GM18511 (cell line): ENCODE data around the gene TMEM218.

Experiments
- ATAC-seq: cut with Tn5 transposase; IDR thresholded peaks from one replicate; pipeline ENCODE4 v1.9.1; 2021; ENCODE audit warnings: mild to moderate bottlenecking, moderate library complexity; ENCODE audit not compliant: unreplicated experiment

Gene TMEM218

DNA sequence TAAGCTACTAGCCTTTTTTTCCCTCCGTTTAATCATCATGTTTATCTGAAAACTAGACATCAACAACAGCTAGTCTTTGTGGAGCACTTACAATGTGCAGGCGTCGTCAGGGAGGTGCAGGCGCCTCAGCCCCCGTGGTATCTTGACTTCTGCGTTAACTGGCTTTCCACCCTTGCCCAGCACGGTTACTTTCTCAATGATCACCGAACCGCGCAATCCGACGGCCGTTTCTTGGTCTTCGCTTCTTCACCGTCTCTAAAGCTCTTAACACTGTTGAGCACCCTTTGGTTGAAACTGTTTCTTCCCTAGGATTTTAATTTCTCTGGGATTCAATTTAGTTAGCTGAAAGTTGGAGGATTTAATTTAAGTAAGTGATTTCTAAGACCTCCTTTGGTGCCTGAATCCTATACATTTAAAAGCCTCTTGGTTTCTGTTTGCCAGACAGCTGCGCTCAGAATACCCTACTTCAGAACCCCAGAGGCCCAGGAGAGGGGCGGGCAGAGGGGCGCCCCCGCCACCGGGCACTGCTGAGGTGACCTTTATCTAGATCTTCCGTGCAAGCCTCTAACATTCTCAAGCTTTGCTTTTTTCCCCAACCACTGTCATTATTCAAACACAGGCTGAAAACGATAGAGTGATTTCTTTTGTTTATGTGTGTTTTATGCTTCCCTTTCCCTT, 18.0 kb upstream of the TMEM218 start:
- no peak for ATAC-seq

DNA sequence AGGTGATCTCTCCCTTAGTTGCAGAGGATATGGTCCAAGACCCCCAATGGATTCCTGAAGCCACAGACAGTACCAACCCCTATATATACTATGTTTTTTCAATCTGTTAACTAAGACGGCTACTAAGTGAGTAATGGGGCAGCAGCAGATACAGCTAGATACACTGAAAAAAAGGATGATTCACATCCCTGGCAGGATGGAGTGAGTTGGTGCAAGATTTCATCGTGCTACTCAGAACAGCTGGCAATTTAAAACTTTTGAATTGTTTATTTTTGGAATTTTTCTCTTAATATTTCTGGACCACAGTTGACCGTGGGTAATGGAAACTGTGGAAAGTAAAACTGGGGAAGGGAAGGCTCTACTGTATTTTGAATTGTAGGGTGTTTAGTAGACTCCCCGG, 17.0 kb upstream of the TMEM218 start:
- ATAC-seq: no peak

DNA sequence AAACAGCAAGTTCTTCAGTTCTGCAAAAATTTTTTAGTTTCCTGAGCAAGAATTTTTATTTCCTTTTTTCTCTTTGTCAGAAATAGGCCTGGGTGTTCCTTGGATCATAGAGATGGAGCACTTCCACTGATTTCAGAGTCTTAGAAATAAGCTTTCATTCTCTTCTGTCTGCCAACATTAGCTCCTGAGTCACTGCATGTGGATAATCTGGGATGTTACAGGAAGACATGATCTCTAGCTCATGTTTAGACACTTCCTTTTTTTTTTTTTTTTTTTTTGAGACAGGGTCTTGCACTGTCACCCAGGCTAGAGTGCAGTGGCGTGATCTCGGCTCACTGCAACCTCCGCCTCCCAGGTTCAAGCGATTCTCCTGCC, 13.2 kb upstream of the TMEM218 start:
- no peak for ATAC-seq

DNA sequence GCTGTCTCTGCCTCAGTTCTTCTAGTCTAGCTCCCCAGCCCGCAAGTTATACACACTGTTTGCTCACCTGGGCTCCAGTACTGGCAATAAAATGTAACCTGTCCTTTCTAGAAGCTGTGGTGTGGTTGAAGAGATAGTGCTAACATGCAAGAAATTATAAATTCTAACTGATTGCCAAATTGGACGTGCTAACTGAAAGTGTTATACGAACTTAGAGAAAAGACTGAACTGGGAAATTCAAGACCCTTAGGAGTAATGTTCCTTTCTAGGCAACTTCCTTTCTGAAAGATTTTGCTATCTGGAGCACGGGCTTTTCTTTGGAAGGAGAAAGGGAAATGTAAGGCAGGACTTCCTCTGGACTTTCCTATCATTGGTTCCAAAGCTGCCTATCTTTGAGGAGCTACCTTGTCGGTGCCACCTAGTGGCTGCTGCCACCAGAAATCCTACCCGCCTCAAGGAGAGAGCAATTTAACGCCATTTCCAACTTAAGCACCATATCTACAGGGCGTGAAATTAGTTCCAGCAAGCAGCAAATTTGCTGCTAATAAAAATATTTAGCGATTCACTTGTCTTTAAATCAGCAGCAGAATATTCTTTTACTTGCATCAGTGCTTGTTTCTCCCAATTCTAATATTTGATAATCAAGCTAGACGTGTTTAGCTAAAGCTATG, 12.7 kb upstream of the TMEM218 start:
- ATAC-seq: peak; percentile 91

DNA sequence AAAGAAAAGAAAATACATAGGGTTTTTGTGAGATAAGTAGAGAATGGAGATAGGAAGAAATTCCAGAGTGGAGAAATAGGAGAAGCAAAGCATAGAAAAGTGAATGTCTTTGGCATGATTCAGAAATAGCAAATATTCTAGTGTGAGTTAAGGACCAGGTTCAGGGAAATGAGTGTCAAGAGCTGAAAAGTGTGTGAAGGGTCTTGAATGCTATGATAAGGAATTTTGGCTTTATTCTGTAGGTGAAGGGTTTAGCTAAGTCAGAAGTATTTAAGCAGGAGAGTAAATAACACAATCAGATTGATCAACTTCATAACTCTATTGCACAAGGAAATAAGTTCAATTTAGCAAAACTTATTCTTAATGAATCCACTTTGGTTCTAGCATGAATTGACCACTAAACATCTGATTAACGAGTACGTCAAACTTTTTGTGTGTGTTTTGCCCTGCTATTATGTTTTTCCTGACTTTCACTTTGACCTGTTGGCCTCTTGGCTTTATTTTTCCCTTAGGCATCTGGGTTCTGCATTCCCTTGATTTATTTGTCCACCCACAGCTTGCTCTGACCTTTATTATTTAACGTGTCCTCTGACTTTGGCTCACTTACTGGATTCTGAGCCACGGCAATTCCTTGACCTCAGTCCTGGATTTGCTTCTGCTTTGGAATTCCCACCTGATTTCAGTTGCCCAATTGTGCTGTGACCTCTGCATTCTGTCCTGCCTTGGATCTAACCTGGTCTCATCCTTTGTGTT, 11.9 kb upstream of the TMEM218 start:
- no peak for ATAC-seq

DNA sequence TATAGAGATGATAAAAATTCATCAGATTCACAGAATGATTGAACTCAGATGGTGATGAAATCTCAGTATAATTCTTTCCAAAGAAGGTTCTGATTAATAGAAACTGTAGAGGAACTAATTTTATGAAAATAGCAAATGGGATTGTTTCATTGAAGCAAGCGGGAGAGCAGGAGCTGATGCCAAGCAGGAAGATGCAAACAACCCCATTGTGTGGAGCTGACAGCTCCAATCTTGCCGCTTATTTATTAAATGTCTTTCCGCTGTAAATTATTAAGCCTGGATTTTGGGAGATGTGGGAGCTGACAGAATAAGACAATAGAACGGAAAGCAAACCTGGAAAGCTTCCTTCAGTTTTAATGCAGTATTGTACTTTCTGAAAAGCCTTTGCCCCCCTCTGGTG, 6.0 kb upstream of the TMEM218 start:
- ATAC-seq: no peak

DNA sequence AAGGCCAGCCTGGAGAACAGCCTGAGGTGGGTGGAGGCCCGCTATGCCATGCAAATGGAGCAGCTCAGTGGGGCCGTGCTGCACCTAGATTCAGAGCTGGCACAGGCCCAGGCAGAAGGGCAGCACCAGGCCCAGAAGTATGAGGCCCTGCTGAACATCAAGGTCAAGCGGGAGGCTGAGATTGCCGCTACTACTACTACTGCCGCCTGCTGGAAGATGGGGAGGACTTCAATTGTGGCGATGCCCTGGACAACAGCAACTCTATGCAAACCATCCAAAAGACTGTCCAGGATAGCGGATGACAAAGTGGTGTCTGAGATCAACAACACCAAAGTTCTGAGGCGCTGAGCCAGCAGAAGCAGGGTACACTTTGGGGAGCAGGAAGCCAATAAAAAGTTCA, 3.1 kb upstream of the TMEM218 start:
- no peak for ATAC-seq

DNA sequence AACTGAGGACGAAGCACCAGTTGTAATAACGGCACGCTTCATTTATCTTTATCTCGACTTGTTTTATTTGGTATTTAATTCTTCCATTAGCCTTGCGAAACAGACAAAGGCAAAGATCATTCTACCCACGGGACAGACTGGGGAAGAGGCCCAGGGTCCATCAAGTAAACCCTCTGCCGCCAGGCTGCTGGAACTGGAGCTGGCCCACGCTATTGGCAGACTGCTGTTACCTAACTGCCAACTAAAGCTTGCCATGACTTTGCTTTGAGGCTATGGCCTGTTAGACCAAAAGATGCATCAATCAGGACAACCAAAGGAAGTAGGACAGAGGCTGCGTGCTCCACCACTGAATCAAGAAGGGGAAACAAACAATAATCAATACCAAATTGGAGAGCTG, 780 bp upstream of the TMEM218 start:
- no peak for ATAC-seq

DNA sequence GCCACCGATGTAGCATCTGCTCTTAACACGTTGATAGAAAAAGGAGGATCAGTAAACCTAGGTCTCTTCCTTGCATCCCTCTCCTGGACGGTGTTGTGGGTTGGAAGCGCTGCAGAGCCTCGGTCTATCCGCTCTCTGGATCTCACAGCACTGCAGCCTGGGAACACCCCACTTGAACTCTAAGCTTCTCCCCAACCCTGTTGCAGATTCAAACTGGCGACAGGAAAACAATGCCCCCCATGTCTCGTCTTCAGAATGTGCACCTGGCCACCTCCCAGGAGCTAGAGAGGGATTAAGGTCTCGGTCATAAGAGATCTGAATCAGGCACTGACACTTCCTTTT, 454 bp downstream of the TMEM218 start:
- ATAC-seq: peak; percentile 0

DNA sequence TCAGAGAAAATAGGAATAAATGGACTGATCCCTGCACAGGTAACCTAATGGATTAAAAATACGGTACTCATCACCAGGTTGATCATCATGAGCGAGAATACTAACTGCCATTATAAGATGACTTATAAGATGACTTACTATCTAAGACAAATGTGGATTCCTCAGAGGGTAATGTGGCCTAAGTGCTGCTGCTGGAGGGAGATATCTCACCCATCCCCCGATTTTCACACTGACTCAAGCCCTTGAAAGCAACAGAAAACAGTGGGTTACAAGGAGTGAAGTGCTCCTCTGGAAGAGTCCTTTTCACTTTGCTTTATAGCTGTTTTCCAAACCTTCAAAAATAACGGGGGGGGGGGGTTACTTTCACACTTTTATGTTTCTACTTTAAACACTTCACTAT, 920 bp downstream of the TMEM218 start:
- ATAC-seq: no peak

DNA sequence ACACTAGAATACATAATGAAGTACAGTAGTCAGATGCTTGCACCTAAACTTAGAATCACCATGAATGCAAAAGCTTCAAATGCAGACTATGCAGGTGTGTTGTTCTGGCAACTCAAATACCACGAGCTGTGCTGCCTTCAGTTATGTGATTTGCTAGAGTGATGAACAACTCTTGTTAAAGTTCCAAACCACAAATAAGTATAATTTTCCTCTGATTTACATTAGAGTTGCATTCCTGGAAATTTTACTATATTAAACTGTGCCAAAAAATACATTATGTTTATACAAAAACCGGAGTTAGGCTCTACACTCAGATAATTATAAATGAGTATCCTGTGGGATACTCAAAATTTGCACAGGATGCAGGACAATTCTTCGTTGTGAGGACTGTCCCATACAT, 3.0 kb downstream of the TMEM218 start:
- ATAC-seq: no peak

DNA sequence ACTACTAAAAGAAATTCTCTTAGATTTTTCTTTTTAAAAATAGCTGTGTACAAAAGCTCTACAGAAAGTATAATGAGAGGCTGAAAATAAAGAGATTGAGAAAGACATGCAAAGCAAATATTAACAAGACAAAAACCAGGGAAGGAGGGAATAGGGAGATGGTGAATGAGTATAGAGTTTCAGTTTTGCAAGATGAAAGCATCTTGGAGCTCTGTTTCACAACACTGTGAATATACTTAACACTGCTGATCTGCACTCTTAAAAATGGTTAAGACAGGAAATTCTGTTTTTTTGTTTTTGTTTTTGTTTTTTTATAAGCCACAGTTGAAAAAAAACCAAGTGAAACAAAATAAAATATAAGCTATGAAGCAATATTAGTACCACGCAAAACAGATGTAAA, 5.5 kb downstream of the TMEM218 start:
- ATAC-seq: no peak

DNA sequence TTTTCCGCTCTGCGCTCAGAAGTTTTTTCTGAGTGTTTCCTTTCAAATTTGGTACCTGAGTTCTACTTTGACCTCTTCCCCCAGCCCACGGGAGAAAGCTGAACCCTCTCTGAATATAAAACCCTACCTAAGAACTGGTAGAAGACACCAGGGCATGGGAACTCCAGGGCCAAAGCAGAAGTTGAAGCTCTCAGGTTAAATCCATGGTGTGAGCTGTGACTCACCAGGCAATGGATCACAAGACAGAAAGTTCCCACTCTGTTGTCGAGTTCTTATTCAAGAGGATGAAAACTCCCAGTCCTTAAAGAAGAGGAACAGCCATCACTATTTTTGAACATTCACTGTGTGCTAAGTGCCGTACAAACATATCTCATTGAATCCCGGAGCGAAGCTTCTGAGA, 8.9 kb downstream of the TMEM218 start:
- no peak for ATAC-seq

DNA sequence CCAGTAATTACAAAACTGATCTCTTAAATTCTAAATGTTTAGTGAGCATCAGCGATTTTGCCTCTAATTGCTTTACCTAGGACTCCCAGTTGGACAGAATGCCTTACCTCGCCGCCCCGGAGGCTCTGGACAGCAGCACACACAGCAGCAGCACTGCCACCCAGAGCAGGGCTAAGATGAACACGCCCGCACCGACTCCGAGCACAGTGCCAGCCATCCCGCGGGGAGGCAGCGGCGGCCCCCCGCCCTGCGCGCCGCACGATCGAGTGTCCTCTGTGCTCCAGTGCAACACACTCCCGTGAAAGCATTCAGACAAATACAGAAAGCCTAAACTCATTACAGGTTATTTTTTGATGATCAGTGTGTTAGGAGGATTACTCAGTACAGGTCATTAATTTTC, 9.4 kb downstream of the TMEM218 start:
- ATAC-seq: no peak

DNA sequence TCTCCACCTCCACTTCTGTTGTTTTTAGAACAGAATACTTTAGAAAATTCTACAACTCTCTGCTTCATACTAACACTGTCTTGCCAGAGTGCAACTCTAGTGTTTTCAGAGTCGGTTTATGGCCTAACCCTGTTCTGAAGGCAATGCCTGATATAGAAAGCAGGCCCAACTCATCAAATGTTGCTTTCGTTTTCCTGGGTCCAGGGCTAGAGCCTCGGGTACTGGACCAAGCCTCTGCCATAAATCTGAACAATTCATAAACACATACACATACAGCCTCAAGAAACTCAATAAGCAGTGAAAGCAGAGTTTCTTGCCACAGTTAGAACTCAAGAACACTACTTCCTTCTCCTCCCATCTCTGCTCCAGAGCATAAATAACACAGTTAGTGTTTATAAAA, 9.8 kb downstream of the TMEM218 start:
- no peak for ATAC-seq

DNA sequence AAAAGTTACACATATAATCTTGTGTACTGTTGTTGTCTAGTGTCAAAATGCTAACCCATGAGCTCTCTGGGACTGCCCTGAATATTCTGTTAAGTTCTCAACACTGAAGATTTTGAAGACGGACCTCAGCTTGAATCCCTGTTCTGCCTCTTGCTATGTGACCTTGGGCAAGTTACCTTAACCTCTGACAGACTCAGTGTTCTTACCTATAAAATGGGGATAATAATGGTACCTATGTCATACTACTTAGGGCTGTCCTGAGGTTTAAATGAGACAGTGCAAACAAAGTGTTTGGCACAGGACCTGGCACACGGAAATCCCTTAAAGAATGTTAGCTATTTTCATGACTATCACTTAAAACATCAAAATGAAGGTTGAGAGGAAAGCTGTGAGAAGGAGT, 11.3 kb downstream of the TMEM218 start:
- no peak for ATAC-seq

DNA sequence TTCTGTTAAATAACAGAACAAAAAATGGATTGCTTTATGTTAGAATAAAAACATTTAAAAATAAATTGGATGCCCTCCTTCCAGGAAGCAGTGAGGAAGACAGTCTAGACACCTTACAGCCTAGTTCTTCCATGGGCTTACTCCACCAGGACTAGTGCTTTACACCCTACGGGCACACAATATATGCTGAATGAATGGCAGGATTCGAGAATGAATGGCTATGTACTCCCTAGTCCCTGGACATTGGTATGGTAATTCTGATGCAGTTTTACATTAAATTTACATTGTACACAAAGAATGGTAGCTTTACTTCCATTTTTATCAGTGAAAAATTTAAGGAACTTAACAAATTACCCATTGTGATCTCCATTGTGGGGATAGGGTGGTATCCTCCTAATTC, 16.7 kb downstream of the TMEM218 start:
- no peak for ATAC-seq

DNA sequence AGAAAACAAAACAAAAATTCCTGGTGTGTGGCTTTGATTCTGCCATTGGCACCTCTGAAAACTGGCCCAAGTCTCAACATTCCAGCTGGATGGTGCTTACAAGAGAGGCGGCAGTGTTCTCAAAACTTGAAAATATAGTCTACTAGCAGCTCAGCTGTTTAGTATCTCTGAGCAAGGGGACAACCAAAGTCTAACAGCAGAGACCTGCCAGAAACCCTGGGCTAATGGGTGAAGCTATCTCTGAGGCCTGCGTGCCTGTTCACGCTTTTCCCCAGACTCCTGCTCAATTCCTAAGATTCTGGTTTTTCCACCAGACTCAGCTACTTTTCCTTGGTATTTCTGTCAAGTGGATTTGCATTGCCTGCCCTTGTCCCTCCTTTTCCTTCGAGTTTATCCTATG, 17.9 kb downstream of the TMEM218 start:
- ATAC-seq: no peak

DNA sequence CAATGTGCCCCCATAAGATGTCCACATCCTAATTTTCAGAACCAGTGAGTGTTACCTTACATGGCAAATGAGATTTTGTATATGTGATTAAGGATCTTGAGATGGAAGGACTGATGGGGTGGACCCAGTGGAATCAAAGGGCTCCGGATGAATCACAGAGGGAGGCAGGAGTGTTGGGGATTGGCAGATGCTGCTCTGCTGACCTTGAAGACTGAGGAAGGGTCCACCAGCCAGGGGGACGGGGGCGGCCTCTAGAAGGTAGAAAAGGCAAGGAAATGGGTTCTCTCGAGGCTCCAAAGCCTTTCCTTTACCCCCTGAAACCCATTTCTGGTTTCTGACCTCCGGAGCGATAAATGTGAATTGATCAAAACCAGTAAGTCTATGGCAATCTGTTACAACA, 18.8 kb downstream of the TMEM218 start:
- ATAC-seq: no peak

DNA sequence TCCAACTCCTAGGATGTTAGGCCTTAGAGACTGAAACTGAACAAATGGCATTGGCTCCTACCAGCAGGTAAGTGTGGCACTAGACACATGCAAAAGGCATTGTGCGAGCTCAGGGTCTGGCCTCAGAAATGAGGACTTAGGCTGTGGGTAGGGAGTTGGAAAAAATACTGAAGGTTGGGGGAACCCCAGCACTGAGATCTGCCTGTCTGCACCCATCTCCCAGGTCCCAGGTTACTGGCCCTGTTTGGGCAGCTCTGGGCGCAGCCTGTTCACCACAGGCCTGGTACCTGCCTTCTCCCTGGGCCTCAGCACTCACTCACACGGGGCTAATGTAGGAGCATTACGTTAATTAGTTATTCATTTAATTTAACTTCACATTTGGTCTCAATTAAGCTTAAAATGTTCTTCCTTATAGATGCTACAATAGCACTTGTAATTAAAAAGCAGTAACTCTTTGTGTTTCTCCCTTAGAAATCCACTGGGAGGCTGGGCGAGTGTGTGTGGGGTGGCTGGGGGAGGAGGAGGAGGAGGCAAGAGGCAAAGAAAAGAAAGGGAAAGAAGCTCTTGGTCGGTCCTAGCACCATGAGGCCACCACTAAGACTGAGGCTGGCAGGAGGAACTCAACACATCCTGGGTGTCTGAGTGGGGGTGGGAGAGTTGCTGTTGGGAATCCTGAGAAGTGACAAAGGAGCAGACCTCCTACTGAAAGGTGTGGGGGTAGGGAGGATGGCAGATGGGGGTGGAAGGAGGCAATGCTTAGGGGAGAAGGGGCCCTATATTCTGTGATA, 19.4 kb downstream of the TMEM218 start:
- no peak for ATAC-seq

DNA sequence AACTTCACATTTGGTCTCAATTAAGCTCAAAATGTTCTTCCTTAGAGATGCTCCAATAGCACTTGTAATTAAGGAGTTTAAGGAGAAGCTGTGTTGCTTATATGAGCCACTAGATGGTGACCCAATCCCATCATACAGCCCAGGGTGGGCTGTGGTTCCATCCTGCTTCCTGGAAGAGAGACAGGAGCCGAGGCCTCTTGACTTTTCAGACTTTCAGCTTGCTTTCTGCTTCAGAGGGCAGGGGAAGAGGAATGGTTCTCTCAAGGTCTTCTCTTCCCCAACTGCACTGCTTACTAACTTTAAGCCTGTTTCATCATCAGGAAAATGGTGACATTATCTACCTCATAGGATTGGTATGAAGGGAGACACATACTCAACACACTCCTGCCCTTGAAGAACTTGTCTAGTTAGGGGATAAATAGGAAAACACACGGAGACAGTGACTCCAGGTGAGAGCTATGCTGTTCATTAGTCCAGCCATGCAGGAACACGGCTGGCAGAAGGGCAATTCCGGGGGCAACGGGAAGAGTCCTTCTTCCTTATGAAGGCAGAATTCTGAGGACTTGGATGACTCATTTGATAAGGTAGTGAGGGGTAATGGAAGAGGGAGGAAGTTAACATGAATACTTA, 20.1 kb downstream of the TMEM218 start:
- ATAC-seq: no peak
